Coronary artery (tissue), 2 donors: ENCODE measurements around the gene VAV2.
"Not testable (repeated sequence)": the region's sequence is repeated elsewhere in the genome, so short reads cannot be mapped to it uniquely, and the experiment has no call there.

Experiments
- DNase-seq: peaks from one replicate; pipeline ENCODE4 v3.0.0-alpha.2; 2017; ENCODE audit warnings: low spot score
- H3K27ac ChIP-seq, 2 donors: fragments of 200-600 bp; sonication (generic); one replicate each; pipeline ENCODE4 v1.5.1; 2016 to 2019
- H3K4me3 ChIP-seq: fragments of 200-600 bp; sonication (generic); 2 replicates; pipeline ENCODE4 v1.5.1; 2016; ENCODE audit warnings: mild to moderate bottlenecking, moderate library complexity
- CTCF ChIP-seq: fragments of 200-600 bp; sonication (generic); IDR thresholded peaks from one replicate; pipeline ENCODE4 v1.5.1; 2019; ENCODE audit warnings: antibody characterized with exemption

The VAV2 gene

GRCh38 chr9:133758228-133758627 lies 233.9 kb downstream of the VAV2 start:
- Histone ChIP-seq H3K4me3 (no peak overlapping the region), H3K27ac (no peak overlapping the region)
- no peak for TF ChIP-seq CTCF
- DNase-seq: peak; percentile 61

GRCh38 chr9:133754688-133755227 lies 237.4 kb downstream of the VAV2 start:
- peak; percentile 40 for DNase-seq
- H3K4me3 ChIP-seq: no peak overlapping the region
- no peak overlapping the region for H3K27ac ChIP-seq
- TF ChIP-seq CTCF: no peak

- peak; percentile 56 for DNase-seq
- H3K27ac ChIP-seq: no peak overlapping the region
- no peak for TF ChIP-seq CTCF
Observed at GRCh38 chr9:133754187-133754586, 237.9 kb downstream of the VAV2 start.

GRCh38 chr9:133752739-133753446 lies 239.2 kb downstream of the VAV2 start:
- Histone ChIP-seq H3K4me3 (no peak overlapping the region), H3K27ac (no peak overlapping the region)
- peak; percentile 21 for DNase-seq
- no peak for TF ChIP-seq CTCF

More at GRCh38 chr9:133754187-133754586, 237.9 kb downstream of the VAV2 start:
- H3K4me3 ChIP-seq: no peak overlapping the region

- H3K4me3 ChIP-seq: no peak overlapping the region
- no peak for TF ChIP-seq CTCF
- no peak overlapping the region for H3K27ac ChIP-seq
- DNase-seq: peak; percentile 64
Observed at GRCh38 chr9:133750982-133751649, 241.0 kb downstream of the VAV2 start.

- Histone ChIP-seq H3K27ac (no peak overlapping the region), H3K4me3 (no peak overlapping the region)
- no peak for DNase-seq
- no peak for TF ChIP-seq CTCF
Observed at GRCh38 chr9:133747309-133747708, 244.8 kb downstream of the VAV2 start.

GRCh38 chr9:133744528-133744927 lies 247.6 kb downstream of the VAV2 start:
- DNase-seq, H3K4me3 ChIP-seq, H3K27ac ChIP-seq: not testable (repeated sequence)
